Erythroblast (primary cell): ENCODE measurements around the gene KAT6B.
"Not testable (repeated sequence)": the region's sequence is repeated elsewhere in the genome, so short reads cannot be mapped to it uniquely, and the experiment has no call there.

Experiments used
- GATA1 ChIP-seq: IDR thresholded peaks from 2 replicates; pipeline ENCODE4 v1.6.1; 2011; ENCODE audit warnings: low read depth, mild to moderate bottlenecking, control low read depth, low read length, moderate library complexity
- POLR2A ChIP-seq: IDR thresholded peaks from 2 replicates; pipeline ENCODE4 v1.6.1; 2011; ENCODE audit warnings: mild to moderate bottlenecking, low read length

GRCh38 chr10:75055896-75056406, 229.6 kb downstream of the KAT6B start:
- TF ChIP-seq POLR2A, GATA1: not testable (repeated sequence)
